NB4 (cell line): ENCODE measurements around the gene SLC66A3.

Experiments
- POLR2A ChIP-seq: IDR thresholded peaks from 2 replicates; pipeline ENCODE4 v1.6.1; 2011; ENCODE audit warnings: mild to moderate bottlenecking; ENCODE audit not compliant: insufficient read length; ENCODE audit errors: extremely low read depth
- TF ChIP-seq, protein P1 (sequence below): IDR thresholded peaks from one replicate; pipeline ENCODE4 v1.5.1; 2012; ENCODE audit warnings: low read depth, low read length

DNA sequence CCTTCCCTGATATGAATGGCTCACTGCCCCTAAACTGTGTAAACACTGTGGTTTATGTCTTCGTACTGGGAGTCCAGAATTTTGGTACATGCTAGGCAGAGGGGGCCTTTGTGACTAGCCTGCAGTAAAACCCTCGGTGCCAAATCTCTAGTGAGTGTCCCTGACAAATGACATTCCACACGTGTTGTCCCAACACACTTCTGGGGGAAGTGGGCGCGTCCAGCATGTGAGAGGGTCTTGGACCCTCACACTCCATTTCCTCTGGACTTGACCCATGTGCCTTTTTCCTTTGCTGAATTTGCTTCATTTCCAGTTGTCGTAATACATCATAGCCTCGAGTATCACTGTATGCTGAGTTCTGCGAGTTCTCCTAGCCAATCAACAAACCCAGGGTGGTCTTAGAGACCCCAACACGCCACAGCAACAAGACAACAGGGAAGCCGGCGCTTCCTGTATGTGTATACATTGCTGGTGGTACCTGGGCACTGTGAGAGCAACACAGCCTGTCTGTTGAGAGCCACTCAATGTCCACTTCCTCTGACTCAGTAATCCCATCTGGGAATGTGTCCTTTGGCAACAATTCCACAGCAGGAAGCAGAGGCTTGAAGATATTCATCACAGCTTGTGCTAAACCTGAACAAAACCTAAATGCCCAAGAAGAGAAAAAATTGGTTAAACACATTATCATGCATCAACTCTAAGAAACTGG lies 26.9 kb upstream of the SLC66A3 start:
- TF ChIP-seq, protein P1, sequence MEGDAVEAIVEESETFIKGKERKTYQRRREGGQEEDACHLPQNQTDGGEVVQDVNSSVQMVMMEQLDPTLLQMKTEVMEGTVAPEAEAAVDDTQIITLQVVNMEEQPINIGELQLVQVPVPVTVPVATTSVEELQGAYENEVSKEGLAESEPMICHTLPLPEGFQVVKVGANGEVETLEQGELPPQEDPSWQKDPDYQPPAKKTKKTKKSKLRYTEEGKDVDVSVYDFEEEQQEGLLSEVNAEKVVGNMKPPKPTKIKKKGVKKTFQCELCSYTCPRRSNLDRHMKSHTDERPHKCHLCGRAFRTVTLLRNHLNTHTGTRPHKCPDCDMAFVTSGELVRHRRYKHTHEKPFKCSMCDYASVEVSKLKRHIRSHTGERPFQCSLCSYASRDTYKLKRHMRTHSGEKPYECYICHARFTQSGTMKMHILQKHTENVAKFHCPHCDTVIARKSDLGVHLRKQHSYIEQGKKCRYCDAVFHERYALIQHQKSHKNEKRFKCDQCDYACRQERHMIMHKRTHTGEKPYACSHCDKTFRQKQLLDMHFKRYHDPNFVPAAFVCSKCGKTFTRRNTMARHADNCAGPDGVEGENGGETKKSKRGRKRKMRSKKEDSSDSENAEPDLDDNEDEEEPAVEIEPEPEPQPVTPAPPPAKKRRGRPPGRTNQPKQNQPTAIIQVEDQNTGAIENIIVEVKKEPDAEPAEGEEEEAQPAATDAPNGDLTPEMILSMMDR = no peak
- TF ChIP-seq POLR2A = no peak
